Endothelial cell of umbilical vein (primary cell): ENCODE data around the gene PXMP4.

Experiments
- CTCF ChIP-seq, 2 donors: IDR thresholded peaks; 1 replicate in 1 of 2; 2 replicates in 1 of 2; pipeline ENCODE4 v1.5.1; 2011; ENCODE audit warnings: low read length in 2 of 2, mild to moderate bottlenecking in 2 of 2, moderate library complexity in 2 of 2, control low read depth in 1 of 2, inconsistent platforms in 1 of 2, low read depth in 1 of 2; ENCODE audit not compliant: insufficient read depth in 1 of 2; ENCODE audit errors: extremely low read depth in 1 of 2
- MAX ChIP-seq: IDR thresholded peaks from 2 replicates; pipeline ENCODE4 v1.6.1; 2011; ENCODE audit not compliant: insufficient read depth, insufficient read length
- POLR2AphosphoS5 ChIP-seq: IDR thresholded peaks from 2 replicates; pipeline ENCODE4 v1.6.1; 2012; ENCODE audit warnings: low read depth, mild to moderate bottlenecking, control low read depth, low read length, moderate library complexity; ENCODE audit not compliant: insufficient read depth

GRCh38 chr20:33761698-33762250 is 41.7 kb upstream of the PXMP4 start:
- TF ChIP-seq POLR2AphosphoS5 = no peak
- TF ChIP-seq CTCF (IDR thresholded peaks at IDR 0.05; ENCODE audit: extremely low read depth in 1 of 2, insufficient read depth in 1 of 2, low read depth in 1 of 2, low read length in 2 of 2) = no peak
- TF ChIP-seq MAX = no peak
